WTC11 (cell line): Measurements from ENCODE around the gene SLC35F1. TPM values are rescaled to one million over a fixed set of nuclear protein-coding genes. Genes with fewer than 3 reads are reported as not detected.

Experiments
- ATAC-seq: fragments of 200-7000 bp; cut with Tn5 transposase; 2 replicates; pipeline ENCODE4 v1.10.0; 2021; ENCODE audit warnings: mild to moderate bottlenecking, moderate library complexity
- CTCF ChIA-PET: fragments of 300-600 bp; sonication (Branson Sonifier 250); formaldehyde crosslinking; loops from one replicate; lab custom pipeline; 2021; ENCODE audit warnings: antibody characterized with exemption; lab: Charles Lee
- POLR2A ChIA-PET: fragments of 350-600 bp; sonication (Branson Sonifier 250); formaldehyde crosslinking; loops from one replicate; lab custom pipeline; 2021; ENCODE audit warnings: antibody characterized with exemption; lab: Charles Lee
- DNase-seq: peaks from one replicate; pipeline ENCODE4 v3.0.0; 2021; ENCODE audit warnings: low spot score
- H3K27ac Mint-ChIP-seq: 2 replicates; pipeline ENCODE4 v1.8.0; 2021; ENCODE audit warnings: mixed read lengths
- H3K27me3 Mint-ChIP-seq: 2 replicates; pipeline ENCODE4 v1.8.0; 2021; ENCODE audit warnings: low read depth, mild to moderate bottlenecking, moderate library complexity, mixed read lengths
- H3K36me3 Mint-ChIP-seq: 2 replicates; pipeline ENCODE4 v1.8.0; 2021; ENCODE audit warnings: mixed read lengths
- H3K4me1 Mint-ChIP-seq: 2 replicates; pipeline ENCODE4 v1.8.0; 2022; ENCODE audit warnings: mixed read lengths
- H3K4me3 Mint-ChIP-seq: 2 replicates; pipeline ENCODE4 v1.8.0; 2021; ENCODE audit warnings: mild to moderate bottlenecking, moderate library complexity, mixed read lengths
- H3K9me3 Mint-ChIP-seq: 2 replicates; pipeline ENCODE4 v1.8.0; 2021; ENCODE audit warnings: mixed read lengths
- ELF4 ChIP-seq: sonication (generic); formaldehyde crosslinking; IDR thresholded peaks from 2 replicates; pipeline ENCODE4 v1.8.1; 2022; ENCODE audit warnings: low read depth, mild to moderate bottlenecking, moderate library complexity, missing genetic modification reagents
- EMX1 ChIP-seq: fragments of 250-450 bp; sonication (Bioruptor Pico); IDR thresholded peaks from 2 replicates; pipeline ENCODE4 v1.8.0; 2021; ENCODE audit warnings: mild to moderate bottlenecking
- FOXP1 ChIP-seq: sonication (generic); formaldehyde crosslinking; IDR thresholded peaks from 2 replicates; pipeline ENCODE4 v1.8.0; 2022; ENCODE audit warnings: missing genetic modification reagents, mild to moderate bottlenecking, moderate library complexity, borderline replicate concordance
- HMGA2 ChIP-seq: fragments of 250-450 bp; sonication (Bioruptor Pico); IDR thresholded peaks from 2 replicates; pipeline ENCODE4 v1.4.0; 2021; ENCODE audit warnings: mild to moderate bottlenecking, moderate library complexity
- JAZF1 ChIP-seq: fragments of 250-450 bp; sonication (Bioruptor Pico); IDR thresholded peaks from 2 replicates; pipeline ENCODE4 v1.9.0; 2021; ENCODE audit warnings: moderate library complexity, mild to moderate bottlenecking, inconsistent platforms
- MXD4 ChIP-seq: fragments of 250-450 bp; sonication (Bioruptor Pico); IDR thresholded peaks from 2 replicates; pipeline ENCODE4 v1.8.0; 2021; ENCODE audit warnings: mild to moderate bottlenecking, moderate library complexity, borderline replicate concordance
- MYBL2 ChIP-seq: sonication (generic); formaldehyde crosslinking; IDR thresholded peaks from 2 replicates; pipeline ENCODE4 v1.8.1; 2023; ENCODE audit warnings: mild to moderate bottlenecking, moderate library complexity, missing genetic modification reagents
- SMAD3 ChIP-seq: sonication (generic); formaldehyde crosslinking; IDR thresholded peaks from 2 replicates; pipeline ENCODE4 v1.8.0; 2022; ENCODE audit warnings: missing genetic modification reagents, mild to moderate bottlenecking, borderline replicate concordance
- SOX15 ChIP-seq: fragments of 250-450 bp; sonication (Bioruptor Pico); IDR thresholded peaks from 2 replicates; pipeline ENCODE4 v1.9.0; 2021; ENCODE audit warnings: mild to moderate bottlenecking
- TEAD1 ChIP-seq: sonication (generic); formaldehyde crosslinking; IDR thresholded peaks from 2 replicates; pipeline ENCODE4 v1.8.0; 2022; ENCODE audit warnings: mild to moderate bottlenecking, missing genetic modification reagents
- ZNF263 ChIP-seq: sonication (generic); formaldehyde crosslinking; IDR thresholded peaks from 2 replicates; pipeline ENCODE4 v1.8.1; 2022; ENCODE audit warnings: low read depth, mild to moderate bottlenecking, moderate library complexity, missing genetic modification reagents
- total RNA-seq: library from RNA; stranded (reverse); gene quantifications from 3 replicates; pipeline ENCODE4 v1.2.3, GENCODE V29; 2021
- TF ChIP-seq, protein P1 (sequence below): sonication (generic); formaldehyde crosslinking; IDR thresholded peaks from 2 replicates; pipeline ENCODE4 v1.8.0; 2022; ENCODE audit warnings: mild to moderate bottlenecking, missing genetic modification reagents
- TF ChIP-seq, protein P2 (sequence below): sonication (generic); formaldehyde crosslinking; IDR thresholded peaks from 2 replicates; pipeline ENCODE4 v1.8.1; 2022; ENCODE audit warnings: missing genetic modification reagents, borderline replicate concordance
- TF ChIP-seq, protein P3 (sequence below): sonication (generic); formaldehyde crosslinking; IDR thresholded peaks from 2 replicates; pipeline ENCODE4 v1.8.1; 2023; ENCODE audit warnings: mild to moderate bottlenecking, missing genetic modification reagents, moderate library complexity
- TF ChIP-seq, protein P4 (sequence below): sonication (generic); formaldehyde crosslinking; IDR thresholded peaks from 2 replicates; pipeline ENCODE4 v1.8.0; 2022; ENCODE audit warnings: mild to moderate bottlenecking, missing genetic modification reagents
- TF ChIP-seq, protein P5 (sequence below): sonication (generic); formaldehyde crosslinking; IDR thresholded peaks from 2 replicates; pipeline ENCODE4 v1.8.0; 2022; ENCODE audit warnings: missing genetic modification reagents
- TF ChIP-seq, protein P6 (sequence below): sonication (generic); formaldehyde crosslinking; IDR thresholded peaks from 2 replicates; pipeline ENCODE4 v1.8.1; 2022; ENCODE audit warnings: low read depth, mild to moderate bottlenecking, moderate library complexity, missing genetic modification reagents, borderline replicate concordance
- TF ChIP-seq, protein P7 (sequence below): sonication (generic); formaldehyde crosslinking; IDR thresholded peaks from 2 replicates; pipeline ENCODE4 v1.8.0; 2022; ENCODE audit warnings: mild to moderate bottlenecking, missing genetic modification reagents
- TF ChIP-seq, protein P8 (sequence below): sonication (generic); formaldehyde crosslinking; conservative IDR thresholded peaks from 2 replicates; pipeline ENCODE4 v1.8.1; 2022; ENCODE audit warnings: mild to moderate bottlenecking, missing genetic modification reagents
- TF ChIP-seq, protein P9 (sequence below): sonication (generic); formaldehyde crosslinking; IDR thresholded peaks from 2 replicates; pipeline ENCODE4 v1.8.1; 2023; ENCODE audit warnings: mild to moderate bottlenecking, moderate library complexity, missing genetic modification reagents

Gene SLC35F1
- total RNA-seq, 1 experiment from 2014 or later = 11.0 TPM

DNA sequence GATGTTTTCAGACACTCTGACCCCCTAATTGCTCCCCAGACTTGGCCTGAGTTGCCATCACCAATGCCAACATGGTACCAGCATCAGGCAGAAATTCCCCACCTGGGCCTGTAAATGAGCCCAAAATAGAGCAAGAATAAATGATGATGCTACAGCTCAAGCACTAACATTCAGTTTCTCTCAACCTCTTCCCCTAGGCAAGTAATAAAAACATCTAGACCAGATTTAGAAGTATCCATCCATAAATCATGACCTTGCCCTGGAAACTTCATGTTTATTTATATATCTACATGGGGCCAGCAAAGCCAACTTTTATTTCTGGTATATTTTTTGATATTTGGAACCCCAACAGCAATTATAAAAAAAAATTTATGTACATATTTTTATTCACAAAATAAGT is 419.6 kb downstream of the SLC35F1 start:
- no peak for ATAC-seq
- DNase-seq = no peak
- Mint-ChIP-seq H3K4me3 (no peak overlapping the region), H3K27ac (no peak overlapping the region), H3K4me1 (peaks cover 22% of the 10 kb centered on the region), H3K27me3 (no peaks in the 10 kb centered on the region), H3K9me3 (peaks cover 11% of the 10 kb centered on the region; the same call in 1 of the 2 replicates), H3K36me3 (no peaks in the 10 kb centered on the region)
- ChIA-PET POLR2A (no interaction called here), CTCF (no interaction called here)
- TF ChIP-seq, protein P1, sequence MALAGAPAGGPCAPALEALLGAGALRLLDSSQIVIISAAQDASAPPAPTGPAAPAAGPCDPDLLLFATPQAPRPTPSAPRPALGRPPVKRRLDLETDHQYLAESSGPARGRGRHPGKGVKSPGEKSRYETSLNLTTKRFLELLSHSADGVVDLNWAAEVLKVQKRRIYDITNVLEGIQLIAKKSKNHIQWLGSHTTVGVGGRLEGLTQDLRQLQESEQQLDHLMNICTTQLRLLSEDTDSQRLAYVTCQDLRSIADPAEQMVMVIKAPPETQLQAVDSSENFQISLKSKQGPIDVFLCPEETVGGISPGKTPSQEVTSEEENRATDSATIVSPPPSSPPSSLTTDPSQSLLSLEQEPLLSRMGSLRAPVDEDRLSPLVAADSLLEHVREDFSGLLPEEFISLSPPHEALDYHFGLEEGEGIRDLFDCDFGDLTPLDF = no peak
- TF ChIP-seq EMX1 (CRISPR knock-in tag) (no peak), ZNF263 (CRISPR knock-in tag) (no peak), ELF4 (CRISPR knock-in tag) (no peak), SMAD3 (CRISPR knock-in tag) (no peak), HMGA2 (no peak), TEAD1 (CRISPR knock-in tag) (no peak), MYBL2 (CRISPR knock-in tag) (no peak), MXD4 (CRISPR knock-in tag) (no peak), JAZF1 (CRISPR knock-in tag) (no peak), FOXP1 (CRISPR knock-in tag) (no peak), SOX15 (no peak)
- TF ChIP-seq, protein P2, sequence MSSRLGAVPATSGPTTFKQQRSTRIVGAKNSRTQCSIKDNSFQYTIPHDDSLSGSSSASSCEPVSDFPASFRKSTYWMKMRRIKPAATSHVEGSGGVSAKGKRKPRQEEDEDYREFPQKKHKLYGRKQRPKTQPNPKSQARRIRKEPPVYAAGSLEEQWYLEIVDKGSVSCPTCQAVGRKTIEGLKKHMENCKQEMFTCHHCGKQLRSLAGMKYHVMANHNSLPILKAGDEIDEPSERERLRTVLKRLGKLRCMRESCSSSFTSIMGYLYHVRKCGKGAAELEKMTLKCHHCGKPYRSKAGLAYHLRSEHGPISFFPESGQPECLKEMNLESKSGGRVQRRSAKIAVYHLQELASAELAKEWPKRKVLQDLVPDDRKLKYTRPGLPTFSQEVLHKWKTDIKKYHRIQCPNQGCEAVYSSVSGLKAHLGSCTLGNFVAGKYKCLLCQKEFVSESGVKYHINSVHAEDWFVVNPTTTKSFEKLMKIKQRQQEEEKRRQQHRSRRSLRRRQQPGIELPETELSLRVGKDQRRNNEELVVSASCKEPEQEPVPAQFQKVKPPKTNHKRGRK (CRISPR knock-in tag) = no peak
- TF ChIP-seq, protein P3, sequence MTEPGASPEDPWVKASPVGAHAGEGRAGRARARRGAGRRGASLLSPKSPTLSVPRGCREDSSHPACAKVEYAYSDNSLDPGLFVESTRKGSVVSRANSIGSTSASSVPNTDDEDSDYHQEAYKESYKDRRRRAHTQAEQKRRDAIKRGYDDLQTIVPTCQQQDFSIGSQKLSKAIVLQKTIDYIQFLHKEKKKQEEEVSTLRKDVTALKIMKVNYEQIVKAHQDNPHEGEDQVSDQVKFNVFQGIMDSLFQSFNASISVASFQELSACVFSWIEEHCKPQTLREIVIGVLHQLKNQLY (CRISPR knock-in tag) = no peak
- TF ChIP-seq, protein P4, sequence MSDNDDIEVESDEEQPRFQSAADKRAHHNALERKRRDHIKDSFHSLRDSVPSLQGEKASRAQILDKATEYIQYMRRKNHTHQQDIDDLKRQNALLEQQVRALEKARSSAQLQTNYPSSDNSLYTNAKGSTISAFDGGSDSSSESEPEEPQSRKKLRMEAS (CRISPR knock-in tag) = no peak
- TF ChIP-seq, protein P5, sequence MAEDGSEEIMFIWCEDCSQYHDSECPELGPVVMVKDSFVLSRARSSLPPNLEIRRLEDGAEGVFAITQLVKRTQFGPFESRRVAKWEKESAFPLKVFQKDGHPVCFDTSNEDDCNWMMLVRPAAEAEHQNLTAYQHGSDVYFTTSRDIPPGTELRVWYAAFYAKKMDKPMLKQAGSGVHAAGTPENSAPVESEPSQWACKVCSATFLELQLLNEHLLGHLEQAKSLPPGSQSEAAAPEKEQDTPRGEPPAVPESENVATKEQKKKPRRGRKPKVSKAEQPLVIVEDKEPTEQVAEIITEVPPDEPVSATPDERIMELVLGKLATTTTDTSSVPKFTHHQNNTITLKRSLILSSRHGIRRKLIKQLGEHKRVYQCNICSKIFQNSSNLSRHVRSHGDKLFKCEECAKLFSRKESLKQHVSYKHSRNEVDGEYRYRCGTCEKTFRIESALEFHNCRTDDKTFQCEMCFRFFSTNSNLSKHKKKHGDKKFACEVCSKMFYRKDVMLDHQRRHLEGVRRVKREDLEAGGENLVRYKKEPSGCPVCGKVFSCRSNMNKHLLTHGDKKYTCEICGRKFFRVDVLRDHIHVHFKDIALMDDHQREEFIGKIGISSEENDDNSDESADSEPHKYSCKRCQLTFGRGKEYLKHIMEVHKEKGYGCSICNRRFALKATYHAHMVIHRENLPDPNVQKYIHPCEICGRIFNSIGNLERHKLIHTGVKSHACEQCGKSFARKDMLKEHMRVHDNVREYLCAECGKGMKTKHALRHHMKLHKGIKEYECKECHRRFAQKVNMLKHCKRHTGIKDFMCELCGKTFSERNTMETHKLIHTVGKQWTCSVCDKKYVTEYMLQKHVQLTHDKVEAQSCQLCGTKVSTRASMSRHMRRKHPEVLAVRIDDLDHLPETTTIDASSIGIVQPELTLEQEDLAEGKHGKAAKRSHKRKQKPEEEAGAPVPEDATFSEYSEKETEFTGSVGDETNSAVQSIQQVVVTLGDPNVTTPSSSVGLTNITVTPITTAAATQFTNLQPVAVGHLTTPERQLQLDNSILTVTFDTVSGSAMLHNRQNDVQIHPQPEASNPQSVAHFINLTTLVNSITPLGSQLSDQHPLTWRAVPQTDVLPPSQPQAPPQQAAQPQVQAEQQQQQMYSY = no peak
- TF ChIP-seq, protein P6, sequence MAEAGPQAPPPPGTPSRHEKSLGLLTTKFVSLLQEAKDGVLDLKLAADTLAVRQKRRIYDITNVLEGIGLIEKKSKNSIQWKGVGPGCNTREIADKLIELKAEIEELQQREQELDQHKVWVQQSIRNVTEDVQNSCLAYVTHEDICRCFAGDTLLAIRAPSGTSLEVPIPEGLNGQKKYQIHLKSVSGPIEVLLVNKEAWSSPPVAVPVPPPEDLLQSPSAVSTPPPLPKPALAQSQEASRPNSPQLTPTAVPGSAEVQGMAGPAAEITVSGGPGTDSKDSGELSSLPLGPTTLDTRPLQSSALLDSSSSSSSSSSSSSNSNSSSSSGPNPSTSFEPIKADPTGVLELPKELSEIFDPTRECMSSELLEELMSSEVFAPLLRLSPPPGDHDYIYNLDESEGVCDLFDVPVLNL (CRISPR knock-in tag) = no peak
- TF ChIP-seq, protein P7, sequence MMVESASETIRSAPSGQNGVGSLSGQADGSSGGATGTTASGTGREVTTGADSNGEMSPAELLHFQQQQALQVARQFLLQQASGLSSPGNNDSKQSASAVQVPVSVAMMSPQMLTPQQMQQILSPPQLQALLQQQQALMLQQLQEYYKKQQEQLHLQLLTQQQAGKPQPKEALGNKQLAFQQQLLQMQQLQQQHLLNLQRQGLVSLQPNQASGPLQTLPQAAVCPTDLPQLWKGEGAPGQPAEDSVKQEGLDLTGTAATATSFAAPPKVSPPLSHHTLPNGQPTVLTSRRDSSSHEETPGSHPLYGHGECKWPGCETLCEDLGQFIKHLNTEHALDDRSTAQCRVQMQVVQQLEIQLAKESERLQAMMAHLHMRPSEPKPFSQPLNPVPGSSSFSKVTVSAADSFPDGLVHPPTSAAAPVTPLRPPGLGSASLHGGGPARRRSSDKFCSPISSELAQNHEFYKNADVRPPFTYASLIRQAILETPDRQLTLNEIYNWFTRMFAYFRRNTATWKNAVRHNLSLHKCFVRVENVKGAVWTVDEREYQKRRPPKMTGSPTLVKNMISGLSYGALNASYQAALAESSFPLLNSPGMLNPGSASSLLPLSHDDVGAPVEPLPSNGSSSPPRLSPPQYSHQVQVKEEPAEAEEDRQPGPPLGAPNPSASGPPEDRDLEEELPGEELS (CRISPR knock-in tag) = no peak
- TF ChIP-seq, protein P8, sequence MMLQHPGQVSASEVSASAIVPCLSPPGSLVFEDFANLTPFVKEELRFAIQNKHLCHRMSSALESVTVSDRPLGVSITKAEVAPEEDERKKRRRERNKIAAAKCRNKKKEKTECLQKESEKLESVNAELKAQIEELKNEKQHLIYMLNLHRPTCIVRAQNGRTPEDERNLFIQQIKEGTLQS (CRISPR knock-in tag) = no peak
- TF ChIP-seq, protein P9, sequence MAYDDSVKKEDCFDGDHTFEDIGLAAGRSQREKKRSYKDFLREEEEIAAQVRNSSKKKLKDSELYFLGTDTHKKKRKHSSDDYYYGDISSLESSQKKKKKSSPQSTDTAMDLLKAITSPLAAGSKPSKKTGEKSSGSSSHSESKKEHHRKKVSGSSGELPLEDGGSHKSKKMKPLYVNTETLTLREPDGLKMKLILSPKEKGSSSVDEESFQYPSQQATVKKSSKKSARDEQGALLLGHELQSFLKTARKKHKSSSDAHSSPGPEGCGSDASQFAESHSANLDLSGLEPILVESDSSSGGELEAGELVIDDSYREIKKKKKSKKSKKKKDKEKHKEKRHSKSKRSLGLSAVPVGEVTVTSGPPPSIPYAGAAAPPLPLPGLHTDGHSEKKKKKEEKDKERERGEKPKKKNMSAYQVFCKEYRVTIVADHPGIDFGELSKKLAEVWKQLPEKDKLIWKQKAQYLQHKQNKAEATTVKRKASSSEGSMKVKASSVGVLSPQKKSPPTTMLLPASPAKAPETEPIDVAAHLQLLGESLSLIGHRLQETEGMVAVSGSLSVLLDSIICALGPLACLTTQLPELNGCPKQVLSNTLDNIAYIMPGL (CRISPR knock-in tag) = no peak
